Measurements from ENCODE around the gene HIVEP3. TPM values are rescaled to one million over a fixed set of nuclear protein-coding genes. Genes with fewer than 3 reads are reported as not detected.

HIVEP3 gene
- total RNA-seq, 2 donors from 2014 or later = 13.3 to 25.0 TPM

DNA sequence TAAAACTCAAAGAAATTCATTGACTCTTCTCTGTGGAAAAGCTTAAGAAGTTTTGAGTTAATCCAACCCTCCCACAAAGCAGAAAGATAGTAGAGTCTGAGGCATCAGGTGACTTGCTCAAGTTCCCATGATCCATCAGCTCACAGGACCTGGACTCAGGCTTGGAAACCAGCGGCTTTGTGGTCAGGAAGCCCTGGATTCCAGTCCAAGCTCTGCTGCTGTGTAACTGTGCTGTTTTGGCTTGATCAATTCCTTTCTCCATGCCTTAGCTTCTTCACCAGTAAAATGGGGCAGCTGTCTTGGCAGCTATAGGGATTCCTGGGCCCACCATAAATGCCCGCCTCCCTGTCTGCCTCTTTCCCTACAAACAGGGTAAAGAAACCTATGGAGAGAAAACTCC is 180.2 kb downstream of the HIVEP3 start:
- ATAC-seq (no peak), DNase-seq (ENCODE audit: low spot score in 2 of 2) (no peak)
- Mint-ChIP-seq H3K36me3 (peaks cover 0 to 4% of the 10 kb centered on the region in 2 donors), H3K9me3 (no peaks in the 10 kb centered on the region), H3K27ac (peak overlapping the region; percentile 89 to 97)

DNA sequence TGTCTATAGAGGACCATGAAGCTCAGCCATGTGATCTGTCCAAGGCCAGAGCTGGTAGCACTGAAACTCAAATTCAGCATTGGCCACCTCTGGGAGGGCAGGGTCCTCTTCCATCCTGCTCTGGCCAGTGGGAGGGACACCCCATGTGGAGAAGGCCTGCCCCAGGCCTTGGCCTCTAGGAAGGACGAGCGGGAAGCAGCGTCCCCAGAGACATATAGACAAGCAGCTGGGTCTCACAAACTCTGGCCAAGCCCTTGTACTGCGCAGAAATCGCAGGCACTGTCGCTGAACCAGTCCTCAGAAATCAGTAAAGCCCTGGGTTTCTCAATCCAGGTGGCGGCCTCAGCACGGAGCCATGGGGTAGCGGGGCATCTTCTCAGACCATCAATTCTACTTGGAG is 180.7 kb downstream of the HIVEP3 start:
- no peak for DNase-seq (ENCODE audit: low spot score in 2 of 2)
- Mint-ChIP-seq H3K36me3 (peaks cover 0 to 4% of the 10 kb centered on the region in 2 donors), H3K27ac (peak overlapping the region; percentile 46 to 89), H3K9me3 (no peaks in the 10 kb centered on the region)
- no peak for ATAC-seq

DNA sequence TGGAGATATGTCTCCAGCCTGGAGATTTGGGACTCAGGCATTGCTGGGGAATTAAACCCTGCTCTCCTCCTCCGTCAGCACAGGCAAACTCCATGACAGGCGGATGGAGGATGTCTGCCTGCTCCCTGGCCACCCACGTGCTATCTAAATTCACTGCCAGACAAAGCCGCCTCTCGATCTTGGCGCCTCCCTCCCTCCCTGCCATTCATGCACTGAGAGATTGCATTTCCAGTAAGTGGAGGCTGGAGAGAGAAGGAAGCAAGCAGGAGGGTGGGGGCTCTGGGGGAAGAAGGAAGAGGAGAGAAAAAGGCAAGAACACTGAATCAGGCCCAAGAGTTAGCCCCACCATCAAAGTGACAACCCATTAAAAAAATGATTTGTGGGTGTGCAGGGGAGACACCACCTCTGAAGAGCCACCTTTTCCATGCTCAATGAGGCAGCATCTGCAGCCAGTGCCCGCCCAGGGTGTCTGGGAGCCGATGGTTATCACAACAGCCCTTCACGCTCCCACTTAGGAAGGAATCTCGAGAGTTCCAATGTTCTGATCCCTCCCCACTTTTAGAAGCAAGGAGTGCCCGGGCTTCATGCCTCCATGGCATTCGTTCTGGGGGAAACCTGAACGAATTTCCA is 183.0 kb downstream of the HIVEP3 start:
- ATAC-seq = no peak

DNA sequence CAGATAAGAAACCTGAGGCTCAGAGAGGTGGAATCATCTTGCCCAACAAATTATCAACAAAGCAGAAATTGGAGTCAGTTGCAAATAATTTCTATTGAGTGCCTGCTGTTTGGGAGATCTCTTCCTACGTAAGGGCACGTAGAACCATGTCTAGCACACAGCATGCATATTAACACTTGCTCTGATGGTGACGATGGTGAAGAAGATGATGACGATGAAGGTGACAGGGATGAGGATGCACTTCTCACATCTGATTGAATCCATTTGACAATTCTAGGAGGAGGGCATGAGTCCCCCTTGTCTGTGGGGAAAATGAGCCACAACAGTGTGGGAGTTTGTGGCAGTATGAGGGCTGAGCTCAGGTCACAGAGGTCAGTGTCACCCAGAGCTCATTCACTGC is 183.6 kb downstream of the HIVEP3 start:
- Mint-ChIP-seq H3K27ac (no peak overlapping the region), H3K9me3 (peaks cover 0 to 5% of the 10 kb centered on the region in 2 donors), H3K36me3 (peaks cover 0 to 11% of the 10 kb centered on the region in 2 donors)
- no peak for ATAC-seq
- no peak for DNase-seq (ENCODE audit: low spot score in 2 of 2)

More for the DNA sequence above, 183.0 kb downstream of the HIVEP3 start:
- Mint-ChIP-seq H3K9me3 (peaks cover 0 to 5% of the 10 kb centered on the region in 2 donors), H3K36me3 (peaks cover 0 to 11% of the 10 kb centered on the region in 2 donors), H3K27ac (no peak overlapping the region)
- no peak for DNase-seq (ENCODE audit: low spot score in 2 of 2)

DNA sequence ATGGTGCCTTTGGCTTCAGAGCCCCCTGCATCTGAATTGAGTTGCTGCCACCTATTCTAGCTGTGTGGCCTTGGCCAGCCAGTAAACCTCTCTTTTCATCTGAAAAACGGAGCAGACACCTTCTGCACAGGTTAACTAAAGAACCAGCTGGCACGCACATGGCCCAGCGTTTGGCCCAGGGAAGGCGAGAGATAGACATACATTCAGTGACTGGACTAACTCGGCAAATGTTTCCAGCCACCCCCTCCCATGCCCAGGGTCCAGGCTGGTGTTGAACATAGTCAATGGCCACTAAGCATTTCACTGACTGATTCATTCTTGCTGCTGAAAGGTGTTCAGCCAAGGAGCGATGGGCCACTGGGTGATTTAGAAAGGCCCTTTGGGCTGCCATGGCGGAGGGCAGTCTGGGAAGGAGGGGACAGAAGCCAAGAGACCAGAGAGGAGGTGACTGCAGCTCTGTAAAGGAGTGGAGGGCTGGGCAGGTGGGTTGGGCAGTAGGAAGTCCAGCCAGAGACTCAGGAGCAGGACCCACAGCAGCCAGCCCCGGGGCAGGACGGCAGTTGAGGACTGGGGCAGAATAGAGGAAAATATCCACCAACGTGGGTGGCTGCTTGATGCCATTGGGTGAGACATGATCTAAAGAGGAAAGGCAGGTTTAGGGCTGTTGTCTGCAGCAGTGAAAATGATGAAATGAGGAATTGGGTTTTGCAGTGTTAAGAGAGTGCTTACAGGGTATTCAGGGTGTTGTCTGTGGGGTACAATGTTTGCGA is 184.3 kb downstream of the HIVEP3 start:
- H3K9me3 Mint-ChIP-seq = peaks cover 0 to 5% of the 10 kb centered on the region in 2 donors
- H3K27ac Mint-ChIP-seq = no peak overlapping the region
- H3K36me3 Mint-ChIP-seq = peaks cover 0 to 11% of the 10 kb centered on the region in 2 donors
- ATAC-seq = no peak
- DNase-seq (ENCODE audit: low spot score in 2 of 2) = no peak

DNA sequence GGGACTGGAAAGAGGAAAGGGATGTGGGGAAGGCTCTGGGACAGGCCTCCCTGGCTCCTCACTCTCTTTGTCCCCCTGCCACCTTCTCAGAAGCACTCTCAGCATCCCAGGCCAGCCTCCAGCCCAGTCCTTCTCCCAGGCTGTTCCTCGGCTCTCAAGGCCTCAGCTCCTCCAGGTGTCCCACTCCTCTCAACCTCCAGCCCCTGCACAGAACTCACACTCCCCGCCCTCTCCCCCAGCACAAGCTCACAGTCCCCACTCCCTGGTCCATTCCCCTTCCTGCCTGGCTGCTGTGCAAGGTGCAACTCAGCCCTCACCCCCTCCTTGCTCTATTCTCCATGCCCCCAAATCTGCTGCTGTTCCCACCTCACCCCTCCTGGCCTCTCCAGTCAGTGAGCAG is 185.0 kb downstream of the HIVEP3 start:
- H3K36me3 Mint-ChIP-seq = peaks cover 0 to 11% of the 10 kb centered on the region in 2 donors
- H3K27ac Mint-ChIP-seq = no peak overlapping the region
- peaks cover 0 to 5% of the 10 kb centered on the region in 2 donors for H3K9me3 Mint-ChIP-seq
- DNase-seq (ENCODE audit: low spot score in 2 of 2) (no peak), ATAC-seq (no peak)

DNA sequence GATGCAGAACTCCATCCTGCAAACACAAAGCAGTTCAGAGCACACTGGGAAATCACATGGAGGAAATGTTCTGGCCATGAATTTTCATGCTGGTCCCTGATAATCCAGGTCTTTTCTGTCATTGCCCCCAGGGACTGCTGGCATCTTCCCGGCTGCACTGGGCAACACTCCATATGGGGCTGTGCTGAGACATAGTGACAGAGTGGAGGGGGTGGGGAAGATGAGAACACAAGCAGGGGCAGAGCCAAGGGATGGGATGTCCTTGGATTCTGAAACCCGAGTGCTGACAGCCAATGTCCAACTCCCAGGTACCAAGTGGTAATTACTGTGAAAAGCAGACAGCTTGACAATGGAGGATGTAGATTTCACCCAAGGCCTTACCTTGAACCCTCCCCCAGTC is 185.7 kb downstream of the HIVEP3 start:
- DNase-seq (ENCODE audit: low spot score in 2 of 2) (no peak), ATAC-seq (no peak)
- Mint-ChIP-seq H3K9me3 (peaks cover 0 to 5% of the 10 kb centered on the region in 2 donors), H3K36me3 (peaks cover 0 to 11% of the 10 kb centered on the region in 2 donors), H3K27ac (no peak overlapping the region)

DNA sequence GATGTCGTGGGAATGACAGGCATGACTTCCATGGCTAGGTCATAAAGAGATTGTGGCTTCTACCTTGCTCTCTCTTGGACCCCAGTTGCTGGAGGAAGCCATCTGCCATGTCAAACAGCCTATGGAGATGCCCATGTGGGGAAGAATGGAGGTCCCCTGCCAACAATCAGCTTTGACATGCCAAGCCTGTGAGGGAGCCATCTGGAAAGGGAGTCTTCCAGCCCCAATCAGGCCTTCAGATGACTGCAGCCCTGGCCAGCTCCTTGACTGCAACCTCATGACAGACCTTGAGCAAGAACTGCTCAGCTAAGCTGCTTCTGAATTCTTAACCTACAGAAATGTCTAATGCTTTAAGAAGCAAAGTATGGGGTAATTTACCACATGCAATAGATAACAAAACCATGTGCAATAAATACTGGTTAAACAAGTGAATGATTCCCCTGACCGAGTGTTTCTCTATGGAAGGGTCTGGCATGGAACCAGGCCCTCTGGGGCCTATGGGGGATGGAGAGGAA is 187.1 kb downstream of the HIVEP3 start:
- DNase-seq (ENCODE audit: low spot score in 2 of 2) = no peak
- no peak for ATAC-seq
- H3K27ac Mint-ChIP-seq = no peak overlapping the region
- peaks cover 0 to 5% of the 10 kb centered on the region in 2 donors for H3K9me3 Mint-ChIP-seq
- peaks cover 0 to 7% of the 10 kb centered on the region in 2 donors for H3K36me3 Mint-ChIP-seq

DNA sequence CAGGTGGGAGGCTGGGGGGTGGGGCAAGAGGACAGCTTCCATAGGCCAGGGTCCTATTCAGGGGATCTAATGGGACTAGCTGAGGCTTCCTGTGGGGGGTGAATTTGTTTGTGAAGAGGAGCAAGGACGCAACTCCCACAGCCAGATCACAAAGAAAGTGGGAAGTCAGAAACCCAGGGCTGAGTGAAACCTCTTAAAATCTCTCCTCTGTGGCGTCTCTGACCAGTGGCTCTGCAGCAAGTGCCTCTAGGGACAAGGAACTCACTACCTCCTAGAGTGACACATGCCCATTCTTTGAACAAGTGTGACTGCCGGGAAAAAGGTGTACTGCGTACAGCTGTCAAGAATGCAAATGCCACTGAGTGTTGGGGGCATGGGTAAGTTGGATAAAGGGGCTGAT is 187.9 kb downstream of the HIVEP3 start:
- DNase-seq (ENCODE audit: low spot score in 2 of 2) = no peak
- Mint-ChIP-seq H3K27ac (no peak overlapping the region), H3K9me3 (peaks cover 0 to 5% of the 10 kb centered on the region in 2 donors), H3K36me3 (peaks cover 0 to 7% of the 10 kb centered on the region in 2 donors)
- no peak for ATAC-seq

DNA sequence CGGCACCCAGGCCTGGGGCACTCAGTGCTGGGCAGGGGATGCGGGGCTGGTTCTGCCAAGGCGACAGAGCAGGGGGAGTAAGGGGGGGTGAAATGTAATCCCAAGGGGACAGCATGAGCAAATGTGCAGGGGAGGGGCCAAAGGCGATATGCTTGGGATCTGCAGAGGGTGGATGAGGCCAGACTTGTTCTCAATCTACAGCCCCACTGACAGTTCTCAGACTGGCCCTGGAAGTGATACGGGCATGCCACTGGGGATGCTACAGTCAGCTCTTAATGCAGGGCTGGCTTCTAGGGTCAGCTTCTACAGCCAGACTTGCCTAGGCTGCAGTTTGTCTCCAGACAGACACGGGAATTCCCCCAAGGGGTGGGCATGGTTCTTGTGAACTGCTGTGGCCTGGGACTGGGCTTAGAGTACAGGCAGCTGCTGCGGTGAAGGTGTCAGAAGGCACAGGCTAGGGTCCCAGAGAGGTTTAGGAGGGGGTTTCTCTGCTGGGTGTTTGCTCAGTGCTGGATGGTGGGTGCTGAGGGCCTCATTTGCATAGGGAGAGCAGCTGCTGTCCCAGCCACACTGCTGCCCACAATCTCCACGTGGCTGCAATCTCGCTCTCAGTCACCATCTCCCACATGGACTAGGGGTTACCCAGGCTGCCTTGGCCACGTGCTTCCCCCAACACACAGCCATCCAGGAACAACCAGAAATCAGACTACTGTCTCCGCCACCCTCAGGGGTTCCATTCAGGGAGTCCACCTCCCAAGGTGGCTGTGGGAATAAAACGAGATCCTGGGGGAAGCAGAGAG is 190.1 kb downstream of the HIVEP3 start:
- Mint-ChIP-seq H3K36me3 (peaks cover 0 to 7% of the 10 kb centered on the region in 2 donors), H3K27ac (peak overlapping the region in 1 of 2 donors; percentile 29), H3K9me3 (peaks cover 0 to 5% of the 10 kb centered on the region in 2 donors)
- DNase-seq (ENCODE audit: low spot score in 2 of 2) = peak in 1 of 2 donors; percentile 89
- ATAC-seq = peak; percentile 86 to 96

DNA sequence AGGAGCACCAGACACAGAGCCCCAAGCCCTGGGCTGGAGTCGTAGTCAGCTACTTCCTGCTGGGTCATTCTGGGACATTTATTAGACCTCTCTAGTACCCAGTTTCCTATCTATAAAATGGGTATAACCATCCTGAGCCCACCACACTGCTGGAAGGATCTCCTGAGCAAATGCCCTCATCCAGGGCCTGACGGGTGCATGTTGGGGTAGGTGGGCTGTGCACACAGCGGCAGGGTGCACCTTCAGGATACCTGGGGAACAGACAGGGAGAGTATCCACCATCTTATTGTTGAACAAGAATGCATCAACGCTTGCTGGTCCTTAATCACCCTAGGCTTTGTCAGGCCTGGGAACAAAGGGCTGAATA is 191.0 kb downstream of the HIVEP3 start:
- Mint-ChIP-seq H3K36me3 (peaks cover 0 to 7% of the 10 kb centered on the region in 2 donors), H3K27ac (no peak overlapping the region), H3K9me3 (peaks cover 0 to 5% of the 10 kb centered on the region in 2 donors)
- DNase-seq (ENCODE audit: low spot score in 2 of 2) (no peak), ATAC-seq (no peak)

DNA sequence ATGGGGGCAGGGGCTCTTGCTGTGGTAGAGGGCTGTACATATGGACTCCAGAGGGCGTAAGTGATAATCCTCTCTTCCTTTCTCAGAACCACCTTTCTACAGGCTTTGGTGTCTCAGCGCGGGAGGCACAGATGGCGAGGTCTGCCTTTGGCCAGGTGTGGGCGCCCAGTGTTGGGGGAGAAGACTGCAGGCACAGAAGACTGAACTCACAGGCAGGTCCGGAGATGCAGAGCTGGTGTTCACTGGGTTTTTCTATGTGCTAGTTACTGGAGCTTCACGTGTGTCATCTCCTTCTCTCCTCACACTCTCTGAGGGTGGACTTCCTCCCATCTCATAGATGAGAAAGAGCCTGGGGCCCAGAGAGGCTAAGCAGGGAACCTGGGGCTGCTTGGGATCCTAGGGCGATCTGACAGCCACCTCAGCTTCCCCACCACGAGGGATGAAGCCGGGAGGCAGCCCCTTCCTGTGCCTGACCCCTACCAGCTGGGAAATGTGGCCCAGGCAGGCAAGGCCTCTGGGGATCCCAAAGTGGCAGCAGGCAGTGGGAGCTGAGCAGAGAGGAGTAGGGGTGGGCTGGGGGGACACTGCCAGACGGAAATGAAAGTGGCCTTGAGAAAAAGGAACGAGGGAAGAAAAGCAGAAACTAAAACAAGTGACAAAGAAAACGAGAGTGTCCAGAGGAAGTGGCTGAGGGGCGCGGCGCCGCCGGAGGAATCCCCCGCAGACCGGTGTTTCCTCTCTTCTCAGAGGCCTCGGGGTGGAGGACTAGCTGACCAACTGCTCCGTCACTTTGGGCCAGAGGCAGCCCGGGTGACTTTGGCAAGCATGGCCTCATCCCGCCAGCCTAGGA is 191.6 kb downstream of the HIVEP3 start:
- DNase-seq (ENCODE audit: low spot score in 2 of 2) (no peak), ATAC-seq (peak in 1 of 2 donors; percentile 25)
- Mint-ChIP-seq H3K27ac (peak overlapping the region; percentile 43 to 76), H3K9me3 (peaks cover 0 to 5% of the 10 kb centered on the region in 2 donors), H3K36me3 (peaks cover 0 to 7% of the 10 kb centered on the region in 2 donors)

DNA sequence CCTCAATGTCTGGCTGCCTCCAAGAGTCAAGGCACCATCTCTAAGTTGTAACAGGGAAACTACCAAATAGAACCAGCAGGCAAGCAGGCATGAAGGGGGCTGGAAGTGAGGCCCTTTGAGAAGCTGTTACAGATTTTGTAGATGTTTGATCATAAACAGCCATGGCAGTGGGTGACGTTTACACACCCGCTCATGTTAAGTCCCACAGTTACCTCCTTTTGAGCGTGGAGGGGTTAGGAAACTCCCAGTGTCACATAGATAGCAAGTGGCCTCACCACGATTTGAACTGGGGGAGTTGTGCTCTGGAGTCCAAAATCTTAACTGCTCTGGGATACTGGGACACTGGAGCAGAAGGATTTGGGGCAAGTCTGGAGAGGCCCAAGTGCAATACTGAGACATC is 192.4 kb downstream of the HIVEP3 start:
- Mint-ChIP-seq H3K36me3 (no peaks in the 10 kb centered on the region), H3K9me3 (no peaks in the 10 kb centered on the region), H3K27ac (peak overlapping the region in 1 of 2 donors; percentile 43)
- no peak for DNase-seq (ENCODE audit: low spot score in 2 of 2)
- no peak for ATAC-seq

DNA sequence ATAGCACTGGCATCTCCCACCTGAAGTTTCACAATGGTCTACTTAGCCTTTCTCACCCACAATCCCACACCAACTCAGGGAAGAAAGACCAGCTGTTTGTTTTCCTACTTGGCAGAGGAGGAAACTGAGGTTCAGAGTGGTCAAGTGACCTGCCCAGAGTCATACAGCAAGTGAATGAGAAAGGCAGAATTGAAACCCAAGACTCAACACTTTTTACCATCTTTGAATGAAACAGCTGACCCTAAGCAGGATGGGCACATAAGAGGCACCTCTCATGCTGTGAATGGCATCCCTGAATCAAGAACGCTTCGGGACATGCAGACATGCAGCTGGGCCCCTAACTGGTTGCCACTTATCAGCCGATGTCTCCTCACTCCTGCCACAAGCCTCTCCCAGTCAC is 193.8 kb downstream of the HIVEP3 start:
- no peaks in the 10 kb centered on the region for H3K36me3 Mint-ChIP-seq
- ATAC-seq (no peak), DNase-seq (ENCODE audit: low spot score in 2 of 2) (no peak)
- H3K9me3 Mint-ChIP-seq = no peaks in the 10 kb centered on the region
- H3K27ac Mint-ChIP-seq = no peak overlapping the region

DNA sequence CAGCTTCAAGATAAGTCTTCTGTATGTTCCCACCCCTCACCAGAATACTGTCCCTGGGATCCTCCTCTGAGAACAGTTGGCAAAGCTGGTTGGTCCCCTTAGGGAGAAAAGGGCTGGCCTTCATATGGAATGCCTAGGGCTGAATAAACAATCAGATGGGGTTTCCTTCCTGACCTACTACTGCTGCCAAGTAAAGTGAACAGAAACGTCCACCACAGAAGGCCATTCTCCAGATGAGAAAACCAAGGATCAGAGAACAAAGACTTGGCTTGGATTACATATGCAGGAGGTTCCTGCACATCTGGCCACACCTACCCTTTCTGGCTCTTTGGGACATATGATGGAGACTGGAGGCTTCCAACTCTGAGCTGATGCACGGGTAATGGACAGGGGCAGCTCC is 194.5 kb downstream of the HIVEP3 start:
- no peaks in the 10 kb centered on the region for H3K36me3 Mint-ChIP-seq
- ATAC-seq (no peak), DNase-seq (ENCODE audit: low spot score in 2 of 2) (no peak)
- H3K27ac Mint-ChIP-seq = no peak overlapping the region
- H3K9me3 Mint-ChIP-seq = no peaks in the 10 kb centered on the region

DNA sequence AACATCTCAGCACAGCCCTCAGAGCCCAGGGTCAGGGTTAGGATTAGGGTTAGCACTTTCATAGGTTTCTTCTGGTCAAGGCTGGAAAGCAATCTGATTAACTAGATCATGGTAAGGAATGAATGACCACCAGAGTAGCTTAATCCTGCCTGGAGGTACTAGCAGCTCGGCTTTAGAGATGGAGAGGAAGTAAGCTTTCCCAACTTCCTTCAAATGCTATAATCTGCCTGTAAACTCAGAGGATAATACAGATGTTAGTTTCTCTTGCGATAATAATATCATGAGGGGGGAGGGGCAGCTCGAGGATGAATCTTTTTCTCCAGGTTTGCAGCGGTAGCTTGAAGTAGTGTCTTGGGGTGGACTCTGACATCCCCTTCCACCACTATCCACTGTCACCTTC is 194.9 kb downstream of the HIVEP3 start:
- DNase-seq (ENCODE audit: low spot score in 2 of 2) = no peak
- Mint-ChIP-seq H3K36me3 (no peaks in the 10 kb centered on the region), H3K27ac (no peak overlapping the region), H3K9me3 (no peaks in the 10 kb centered on the region)
- no peak for ATAC-seq
